ENCODE data around the gene EVI5.
"Not testable (repeated sequence)": the region's sequence is repeated elsewhere in the genome, so short reads cannot be mapped to it uniquely, and the experiment has no call there.

EVI5 gene

DNA sequence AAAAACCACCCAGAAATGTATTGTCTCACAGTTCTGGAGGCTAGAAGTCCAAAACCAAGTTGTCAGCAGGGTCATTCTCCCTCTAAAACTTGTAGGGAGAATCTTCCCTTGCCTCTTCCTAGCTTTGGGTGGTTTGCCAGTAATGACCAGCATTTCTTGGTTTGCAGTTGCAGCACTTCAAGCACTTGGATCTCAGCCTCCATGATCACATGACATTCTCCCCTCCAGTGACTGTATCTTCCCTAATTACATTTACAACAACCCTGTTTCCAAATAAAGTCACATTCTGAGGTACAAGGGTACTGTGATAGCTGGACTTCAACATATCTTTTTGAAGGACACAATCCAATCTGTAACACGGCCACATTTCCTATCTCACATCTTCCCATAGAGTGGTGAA lies 37.2 kb downstream of the EVI5 start:
- no peak for DNase-seq

DNA sequence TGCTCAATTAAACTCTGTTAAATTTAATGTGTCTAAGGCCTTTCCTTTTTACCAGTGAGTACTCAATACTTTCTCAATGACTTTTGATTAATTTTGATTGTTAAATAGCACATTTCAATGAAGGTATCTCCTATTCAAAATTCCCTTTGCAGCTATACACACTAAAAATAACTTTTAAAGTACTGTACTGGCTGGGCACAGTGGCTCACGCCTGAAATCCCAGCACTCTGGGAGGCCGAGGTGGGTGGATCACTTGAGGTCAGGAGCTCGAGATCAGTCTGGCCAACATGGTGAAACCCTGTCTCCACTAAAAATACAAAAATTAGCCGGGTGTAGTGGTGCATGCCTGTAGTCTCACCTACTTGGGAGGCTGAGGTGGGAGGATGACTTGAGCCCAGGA lies 38.7 kb downstream of the EVI5 start:
- DNase-seq = not testable (repeated sequence)

DNA sequence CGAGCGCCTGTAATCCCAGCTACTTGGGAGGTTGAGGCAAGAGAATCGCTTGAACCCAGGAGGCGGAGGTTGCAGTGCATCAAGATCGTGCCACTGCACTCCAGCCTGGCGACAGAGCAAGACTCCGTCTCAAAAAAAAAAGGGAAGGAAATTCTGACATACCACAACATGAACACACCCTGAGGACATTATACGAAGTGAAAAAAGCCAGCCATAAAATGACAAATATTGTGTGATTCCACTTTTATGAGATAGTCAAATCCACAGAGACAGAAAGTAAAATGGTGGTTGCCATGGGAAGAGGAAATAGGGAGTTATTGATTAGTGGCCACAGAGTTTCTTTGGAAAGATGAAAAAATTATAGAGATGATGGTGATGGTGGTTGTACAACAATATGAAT lies 41.7 kb downstream of the EVI5 start:
- DNase-seq = no peak

- DNase-seq = no peak
Observed at GRCh38 chr1:92739669-92740524, 45.0 kb downstream of the EVI5 start.

GRCh38 chr1:92736395-92736794 lies 48.5 kb downstream of the EVI5 start:
- no peak for DNase-seq

GRCh38 chr1:92730476-92730875 lies 54.4 kb downstream of the EVI5 start:
- no peak for DNase-seq

GRCh38 chr1:92728697-92729096 lies 56.2 kb downstream of the EVI5 start:
- DNase-seq = no peak

- DNase-seq = not testable (repeated sequence)
Observed at GRCh38 chr1:92723713-92724112, 61.2 kb downstream of the EVI5 start.

- no peak for DNase-seq
Observed at GRCh38 chr1:92721886-92722285, 63.0 kb downstream of the EVI5 start.

- DNase-seq = not testable (repeated sequence)
Observed at GRCh38 chr1:92721157-92721556, 63.8 kb downstream of the EVI5 start.

DNA sequence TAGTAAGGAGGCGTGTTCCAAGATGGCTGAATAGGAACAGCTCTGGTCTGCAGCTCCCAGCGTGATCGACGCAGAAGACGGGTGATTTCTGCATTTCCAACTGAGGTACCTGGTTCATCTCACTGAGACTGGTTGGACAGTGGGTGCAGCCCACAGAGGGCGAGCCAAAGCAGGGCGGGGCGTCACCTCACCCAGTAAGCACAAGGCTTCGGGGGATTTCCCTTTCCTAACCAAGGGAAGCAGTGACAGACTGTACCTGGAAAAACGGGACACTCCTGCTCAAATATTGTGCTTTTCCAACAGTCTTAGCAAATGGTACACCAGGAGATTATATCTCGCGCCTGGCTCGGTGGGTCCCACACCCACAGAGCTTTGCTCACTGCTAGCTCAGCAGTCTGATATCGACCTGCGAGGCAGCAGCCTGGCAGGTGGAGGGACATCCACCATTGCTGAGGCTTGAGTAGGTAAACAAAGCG lies 69.4 kb downstream of the EVI5 start:
- DNase-seq = not testable (repeated sequence)

DNA sequence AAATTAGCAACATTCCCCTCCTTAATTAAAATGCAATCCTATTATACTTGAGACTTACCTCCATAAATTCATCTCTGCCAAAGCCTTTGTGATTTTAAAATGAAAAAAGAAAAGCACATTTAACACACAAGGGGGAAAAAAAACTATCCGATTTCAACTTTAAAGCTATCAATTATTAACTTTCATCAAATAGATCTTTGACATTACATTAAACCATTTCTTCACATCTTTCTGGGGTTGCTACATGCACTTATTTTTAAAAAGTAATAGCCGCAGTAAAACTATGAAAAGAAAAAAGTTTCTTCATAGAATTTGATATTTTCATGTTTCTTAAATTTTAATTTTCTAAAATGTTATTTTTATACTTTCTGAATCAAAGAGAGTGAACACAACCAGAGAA lies 71.0 kb downstream of the EVI5 start:
- no peak for DNase-seq

DNA sequence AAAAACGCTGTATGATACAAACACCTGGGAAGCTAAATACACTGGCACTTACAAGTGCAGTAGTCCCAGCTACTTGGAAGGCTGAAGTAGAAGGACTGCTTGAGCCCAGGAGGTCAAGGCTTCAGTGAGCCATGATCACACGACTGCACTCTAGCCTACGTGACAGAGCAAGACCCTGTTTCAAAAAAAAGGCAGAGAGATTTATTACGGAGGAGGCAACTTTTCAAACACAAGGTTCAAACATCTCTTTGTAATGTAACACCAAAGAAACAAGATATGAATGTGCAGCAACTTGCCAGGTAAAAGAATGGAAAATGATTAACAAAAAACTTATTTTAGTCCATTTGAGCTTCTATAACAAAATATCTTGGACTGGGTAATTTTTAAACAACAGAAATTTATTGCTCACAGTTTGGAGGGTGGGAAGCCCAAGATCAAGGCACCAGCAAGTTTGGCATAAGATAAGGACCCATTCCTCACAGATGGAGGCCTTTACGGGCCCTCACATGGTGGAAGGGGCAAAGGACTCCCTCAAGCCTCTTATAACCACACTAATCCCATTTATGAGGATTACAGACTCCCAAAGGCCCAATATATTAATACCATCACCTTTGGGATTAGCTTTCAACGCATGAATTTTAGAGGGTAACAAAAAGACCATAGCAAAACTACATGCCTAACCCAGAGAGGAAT lies 73.3 kb downstream of the EVI5 start:
- no peak for DNase-seq

- no peak for DNase-seq
Observed at GRCh38 chr1:92709738-92710137, 75.2 kb downstream of the EVI5 start.

DNA sequence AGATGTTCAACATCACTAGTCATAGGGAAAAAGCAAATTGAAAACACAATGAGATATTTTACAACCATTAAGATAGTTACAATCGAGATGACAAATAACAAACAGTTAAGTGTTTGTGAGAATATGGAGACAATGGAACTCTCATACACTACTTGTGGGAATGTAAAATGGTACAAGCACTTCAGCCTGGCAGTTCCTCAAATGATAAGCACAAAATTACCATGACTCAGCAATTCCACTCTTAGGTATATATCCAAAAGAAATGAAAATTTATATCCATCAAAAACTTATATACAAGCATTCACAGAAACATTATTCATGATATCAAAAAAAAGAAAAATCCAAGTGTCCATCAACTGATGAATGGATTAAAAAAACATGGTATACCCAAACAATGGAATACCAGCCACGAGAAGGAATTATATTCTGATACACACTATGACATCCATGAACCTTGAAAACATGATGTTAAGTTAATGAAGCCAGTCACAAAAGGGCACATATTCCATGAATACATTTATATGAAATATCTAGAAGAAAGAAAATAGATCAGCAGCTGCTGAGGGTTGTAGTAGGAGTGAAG lies 76.4 kb downstream of the EVI5 start:
- DNase-seq = no peak

- DNase-seq = no peak
Observed at GRCh38 chr1:92707709-92708108, 77.2 kb downstream of the EVI5 start.

DNA sequence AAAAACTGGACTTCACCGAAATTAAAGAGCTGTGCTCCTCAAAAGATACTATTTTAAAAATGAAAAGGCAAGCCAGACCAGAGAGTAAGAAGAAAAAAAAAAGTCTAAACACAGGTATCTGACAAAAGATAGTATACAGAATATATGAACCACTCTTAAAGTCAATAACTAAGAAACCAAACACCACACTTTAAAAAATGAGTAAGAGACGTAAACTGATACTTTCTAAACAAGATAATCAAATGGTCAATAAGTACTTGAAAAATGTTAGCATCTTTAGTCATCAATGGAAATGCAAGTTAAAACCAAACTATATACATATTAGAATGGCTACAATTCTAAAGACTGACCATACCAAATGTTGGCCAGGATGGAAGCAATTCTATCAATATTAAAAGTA lies 77.6 kb downstream of the EVI5 start:
- no peak for DNase-seq

DNA sequence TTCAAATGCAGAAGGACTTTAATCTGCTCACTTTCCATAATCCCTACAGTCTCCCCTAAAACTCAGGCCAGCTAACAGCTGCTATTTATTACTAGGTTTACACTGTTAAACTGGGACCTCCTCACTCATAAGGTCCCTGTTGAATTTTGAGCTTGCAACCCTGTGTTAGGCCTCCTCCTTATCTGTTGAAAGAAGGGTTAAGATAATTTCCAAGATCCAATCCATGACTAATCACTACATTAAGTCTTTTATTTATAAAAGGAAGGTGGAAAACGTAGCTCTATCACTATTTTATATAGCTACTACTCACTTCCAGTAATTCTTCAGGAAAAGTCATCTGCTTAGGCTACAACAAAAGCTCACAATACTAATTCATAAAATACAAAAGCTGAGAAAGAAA lies 79.5 kb downstream of the EVI5 start:
- no peak for DNase-seq

DNA sequence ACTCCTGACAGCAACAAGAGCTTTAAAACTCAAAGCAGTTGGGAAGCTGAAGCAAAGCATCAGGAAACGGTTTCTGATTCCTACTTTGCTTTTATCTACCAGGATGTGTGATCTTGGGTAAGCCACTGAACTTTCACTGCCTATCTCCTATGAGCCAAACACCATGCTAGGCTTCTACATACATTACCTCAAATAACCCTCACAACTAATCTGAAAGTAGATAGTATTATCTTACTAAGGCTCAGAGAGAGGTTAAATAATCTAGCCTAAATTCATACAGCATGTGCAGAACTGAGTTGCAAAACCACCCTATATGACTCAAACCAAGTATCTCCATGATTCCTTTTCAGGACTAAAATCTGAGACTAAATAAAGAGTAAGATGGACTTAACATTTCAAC lies 83.8 kb downstream of the EVI5 start:
- no peak for DNase-seq

DNA sequence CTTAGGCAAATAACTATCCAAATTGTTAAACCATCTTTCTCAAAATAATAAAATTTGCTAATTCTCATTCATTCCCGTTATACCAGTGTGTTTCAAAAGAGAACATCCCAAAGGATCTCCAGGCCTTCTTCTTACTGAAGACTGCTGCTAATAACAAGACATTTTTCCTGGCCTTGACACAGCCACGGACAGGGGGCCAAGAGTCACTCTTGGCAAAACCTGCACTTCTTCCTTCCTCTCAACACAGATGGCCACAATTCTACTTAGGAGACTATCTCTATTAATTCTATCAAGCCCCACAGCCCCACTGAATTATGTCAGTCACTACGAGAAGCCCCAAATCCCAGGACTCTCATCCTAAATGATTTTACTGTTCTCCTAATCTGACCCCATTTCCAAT lies 86.0 kb downstream of the EVI5 start:
- no peak for DNase-seq

GRCh38 chr1:92695104-92695503 lies 89.8 kb downstream of the EVI5 start:
- DNase-seq = no peak

- no peak for DNase-seq
Observed at GRCh38 chr1:92691925-92692324, 93.0 kb downstream of the EVI5 start.

DNA sequence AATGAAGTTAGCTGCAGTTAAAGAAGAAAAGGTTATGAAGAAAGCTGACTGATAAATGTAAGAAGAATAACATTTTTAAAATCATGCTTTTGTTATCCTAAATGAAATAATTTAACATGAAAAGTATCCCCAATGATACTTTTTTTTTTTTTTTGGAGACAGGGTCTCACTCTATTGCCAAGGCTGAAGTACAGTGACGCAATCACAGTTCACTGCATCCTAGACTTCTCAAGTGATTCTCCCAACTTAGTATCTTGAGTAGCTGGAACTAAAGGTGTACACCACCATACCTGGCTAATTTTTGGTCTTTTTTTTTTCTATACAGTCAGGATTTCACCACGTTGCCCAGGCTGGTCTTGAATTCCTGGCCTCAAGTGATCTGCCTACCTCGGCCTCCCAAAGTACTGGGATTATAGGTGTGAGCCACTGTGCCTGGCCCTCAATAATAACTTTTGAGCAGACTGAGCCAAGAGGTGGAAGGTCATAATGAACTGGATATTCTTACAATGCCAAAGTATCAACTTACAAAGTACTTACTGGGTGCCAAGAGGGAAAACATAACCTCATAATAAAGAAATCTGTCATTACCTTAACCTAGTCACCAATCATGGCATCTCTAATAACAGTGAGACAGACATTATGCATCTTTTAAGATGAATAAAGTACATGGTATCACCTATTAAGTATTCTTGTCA lies 94.5 kb downstream of the EVI5 start:
- DNase-seq = no peak

Measured in CD4-positive, alpha-beta T cell treated with Interferon gamma for 1 hour (primary cell).